Prostate gland (tissue), 2 donors: ENCODE results near the gene NME4. TPM values are rescaled to one million over a fixed set of nuclear protein-coding genes. Genes with fewer than 3 reads are reported as not detected.

Source experiments
- DNase-seq: peaks from one replicate; pipeline ENCODE4 v3.0.0-alpha.2; 2019; ENCODE audit warnings: low spot score
- H3K27ac ChIP-seq, 2 donors: fragments of 200-600 bp; sonication (generic); 2 replicates each; pipeline ENCODE4 v1.5.1; 2017 to 2019
- H3K27me3 ChIP-seq: fragments of 200-600 bp; sonication (generic); replicated peaks from 2 replicates; pipeline ENCODE4 v1.5.1; 2019; ENCODE audit not compliant: insufficient read depth
- H3K36me3 ChIP-seq, 2 donors: fragments of 200-600 bp; sonication (generic); 1 replicate in 1 of 2; 2 replicates in 1 of 2; pipeline versions ENCODE4 v1.5.1 to v1.8.1; 2017 to 2019
- H3K4me1 ChIP-seq: fragments of 200-600 bp; sonication (generic); replicated peaks from 2 replicates; pipeline ENCODE4 v1.5.1; 2019
- H3K4me3 ChIP-seq, 2 donors: fragments of 200-600 bp; sonication (generic); 2 replicates each; pipeline ENCODE4 v1.5.1; 2017 to 2019
- H3K9me3 ChIP-seq: fragments of 200-600 bp; sonication (generic); 2 replicates; pipeline ENCODE4 v1.5.1; 2017
- POLR2A ChIP-seq: fragments of 450-650 bp; IDR thresholded peaks from one replicate; pipeline ENCODE4 v1.6.1; 2016; ENCODE audit warnings: antibody characterized with exemption, mild to moderate bottlenecking
- POLR2AphosphoS5 ChIP-seq: sonication (generic); formaldehyde crosslinking; IDR thresholded peaks from one replicate; pipeline ENCODE4 v1.6.1; 2017; ENCODE audit warnings: antibody characterized with exemption
- WGBS: methylation state at CpG from one replicate; pipeline ENCODE4 v1.1.5; 2018; 5-methylcytosine and 5-hydroxymethylcytosine counted together
- intact Hi-C: fragments of 100-400 bp; cut with DNase I; formaldehyde crosslinking; loops from one replicate; pipeline ENCODE4 v1.14.2; 2022
- small RNA-seq, 2 donors: library from RNA; depleted of rRNA; stranded (forward); fragments of <200 nt; gene quantifications; one replicate each; pipeline ENCODE3, GENCODE V24; 2016
- total RNA-seq, 2 donors: library from RNA; depleted of rRNA; stranded (reverse); fragments of >200 nt; gene quantifications; one replicate each; pipeline ENCODE4 v1.1.0, GENCODE V29; 2016
- TF ChIP-seq, protein P1 (sequence below), 4 experiments: fragments of 200-600 bp in 2 of 4; fragments of 450-650 bp in 2 of 4; sonication (generic) in 2 of 4; IDR thresholded peaks; 1 replicate in 3 of 4; 2 replicates in 1 of 4; pipeline ENCODE4 v1.5.1; 2016 to 2019; ENCODE audit warnings: antibody characterized with exemption in 4 of 4, mild to moderate bottlenecking in 2 of 4, moderate library complexity in 2 of 4

Gene NME4
- total RNA-seq, 2 donors from 2014 or later, result 137 to 185 TPM

DNA sequence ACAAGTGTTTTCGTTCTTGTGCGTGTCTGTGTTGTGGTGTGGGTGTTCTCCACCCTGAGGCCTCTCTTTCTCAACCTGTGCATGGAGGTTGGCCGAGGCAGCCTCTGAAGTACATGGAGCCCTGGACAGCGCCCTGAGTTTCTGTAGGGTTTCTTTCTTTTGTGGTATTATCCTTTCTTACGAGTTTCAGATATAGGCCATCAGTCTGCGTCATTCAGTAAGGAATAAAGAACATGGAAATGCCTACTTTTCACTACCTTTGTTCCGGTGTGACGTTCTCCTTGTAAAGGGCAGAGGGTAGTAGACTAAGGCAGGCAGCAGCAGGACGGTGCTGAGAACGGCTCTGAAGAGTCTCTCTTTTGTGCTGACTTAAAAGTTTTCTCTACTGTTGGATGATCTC, 47.0 kb downstream of the NME4 start:
- no peak overlapping the region for H3K4me3 ChIP-seq
- H3K4me1 ChIP-seq, result no peaks in the 10 kb centered on the region
- intact Hi-C loops, result no loop called here
- 92% methylated on average over 10 of the region's 10 CpGs for WGBS
- no peaks in the 10 kb centered on the region for H3K36me3 ChIP-seq
- no peaks in the 10 kb centered on the region for H3K27me3 ChIP-seq
- TF ChIP-seq, protein P1, sequence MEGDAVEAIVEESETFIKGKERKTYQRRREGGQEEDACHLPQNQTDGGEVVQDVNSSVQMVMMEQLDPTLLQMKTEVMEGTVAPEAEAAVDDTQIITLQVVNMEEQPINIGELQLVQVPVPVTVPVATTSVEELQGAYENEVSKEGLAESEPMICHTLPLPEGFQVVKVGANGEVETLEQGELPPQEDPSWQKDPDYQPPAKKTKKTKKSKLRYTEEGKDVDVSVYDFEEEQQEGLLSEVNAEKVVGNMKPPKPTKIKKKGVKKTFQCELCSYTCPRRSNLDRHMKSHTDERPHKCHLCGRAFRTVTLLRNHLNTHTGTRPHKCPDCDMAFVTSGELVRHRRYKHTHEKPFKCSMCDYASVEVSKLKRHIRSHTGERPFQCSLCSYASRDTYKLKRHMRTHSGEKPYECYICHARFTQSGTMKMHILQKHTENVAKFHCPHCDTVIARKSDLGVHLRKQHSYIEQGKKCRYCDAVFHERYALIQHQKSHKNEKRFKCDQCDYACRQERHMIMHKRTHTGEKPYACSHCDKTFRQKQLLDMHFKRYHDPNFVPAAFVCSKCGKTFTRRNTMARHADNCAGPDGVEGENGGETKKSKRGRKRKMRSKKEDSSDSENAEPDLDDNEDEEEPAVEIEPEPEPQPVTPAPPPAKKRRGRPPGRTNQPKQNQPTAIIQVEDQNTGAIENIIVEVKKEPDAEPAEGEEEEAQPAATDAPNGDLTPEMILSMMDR (IDR thresholded peaks at IDR 0.05), result no peak
- TF ChIP-seq POLR2A (no peak), POLR2AphosphoS5 (no peak)
- DNase-seq, result no peak
- no peaks in the 10 kb centered on the region for H3K9me3 ChIP-seq
- no peak overlapping the region for H3K27ac ChIP-seq

DNA sequence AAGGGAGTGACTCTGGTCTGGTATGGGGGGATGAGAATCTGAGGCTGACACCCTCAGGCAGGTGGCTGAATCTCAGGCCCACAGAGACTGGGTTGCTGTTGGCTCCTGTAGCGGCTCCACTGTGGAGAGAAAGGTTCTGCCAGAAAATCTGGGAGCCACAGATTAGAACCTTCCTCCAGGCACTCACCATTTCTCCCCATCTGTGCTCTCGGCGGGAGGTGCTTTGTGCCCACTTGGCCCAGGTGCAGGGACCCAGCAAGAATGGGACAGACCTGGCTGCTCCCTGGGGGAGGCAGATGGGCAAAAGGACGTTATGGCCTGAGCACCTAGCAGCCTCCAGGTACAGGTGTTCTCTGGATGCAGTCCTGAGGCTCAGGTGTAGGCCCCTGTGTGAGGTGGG, 48.6 kb downstream of the NME4 start:
- H3K36me3 ChIP-seq, result no peaks in the 10 kb centered on the region
- H3K4me1 ChIP-seq, result no peaks in the 10 kb centered on the region
- no peaks in the 10 kb centered on the region for H3K9me3 ChIP-seq
- H3K27ac ChIP-seq, result no peak overlapping the region
- H3K4me3 ChIP-seq, result no peak overlapping the region
- no peaks in the 10 kb centered on the region for H3K27me3 ChIP-seq
- 77% methylated on average over 4 of the region's 4 CpGs for WGBS
- DNase-seq, result no peak
- TF ChIP-seq POLR2A (no peak), POLR2AphosphoS5 (no peak)
- TF ChIP-seq, protein P1 (IDR thresholded peaks at IDR 0.05), result no peak
- intact Hi-C loops, result no loop called here

Small RNA genes within 50 kb of the gene (small RNA-seq; reads per million reads assigned to genes)
- gene RF00019, result 0 reads per million in 2 donors

Other genes starting within 250 kb of the NME4 start
- not detected for gene HBZ, start 244.6 kb upstream of the NME4 start, total RNA-seq
- not detected for gene HBM, start 231.2 kb upstream of the NME4 start, total RNA-seq
- gene HBA2, start 224.3 kb upstream of the NME4 start, total RNA-seq, result 10 to 100 TPM in 1 of 2 donors, 1 to 10 TPM in 1; 7.4 to 15.5 TPM
- gene HBA1, start 220.5 kb upstream of the NME4 start, total RNA-seq, result 10 to 100 TPM in 1 of 2 donors, not detected in 1; 43.4 TPM
- gene HBQ1, start 216.7 kb upstream of the NME4 start, total RNA-seq, result not detected
- gene LUC7L, start 167.8 kb upstream of the NME4 start, total RNA-seq, result 100 to 1,000 TPM in 1 of 2 donors, 10 to 100 TPM in 1; 55.1 to 108 TPM
- 100 to 1,000 TPM in 1 of 2 donors, 10 to 100 TPM in 1; 83.8 to 114 TPM for gene FAM234A, start 162.4 kb upstream of the NME4 start, total RNA-seq
- gene RGS11, start 121.3 kb upstream of the NME4 start, total RNA-seq, result 1 to 10 TPM; 2.3 to 5.9 TPM
- gene ARHGDIG, start 116.6 kb upstream of the NME4 start, total RNA-seq, result 1 to 10 TPM in 1 of 2 donors, under 1 TPM in 1; 0.41 to 7.0 TPM
- 1 to 10 TPM in 1 of 2 donors, not detected in 1; 2.1 TPM for gene PDIA2, start 114.0 kb upstream of the NME4 start, total RNA-seq
- 10 to 100 TPM; 31.2 to 35.2 TPM for gene AXIN1, start 44.5 kb upstream of the NME4 start, total RNA-seq
- gene MRPL28, start 26.7 kb upstream of the NME4 start, total RNA-seq, result 10 to 100 TPM; 83.4 to 84.3 TPM
- gene PGAP6, start 15.2 kb upstream of the NME4 start, total RNA-seq, result 100 to 1,000 TPM in 1 of 2 donors, 10 to 100 TPM in 1; 36.8 to 207 TPM
- 10 to 100 TPM; 23.7 to 38.5 TPM for gene DECR2, start 4.7 kb downstream of the NME4 start, total RNA-seq
- gene RAB11FIP3, start 28.4 kb downstream of the NME4 start, total RNA-seq, result 10 to 100 TPM; 33.2 to 93.2 TPM
- 10 to 100 TPM; 59.7 to 80.7 TPM for gene CAPN15, start 130.5 kb downstream of the NME4 start, total RNA-seq
- gene PRR35, start 163.2 kb downstream of the NME4 start, total RNA-seq, result 1 to 10 TPM in 1 of 2 donors, not detected in 1; 5.1 TPM
- 1 to 10 TPM; 2.9 to 6.2 TPM for gene NHLRC4, start 169.8 kb downstream of the NME4 start, total RNA-seq
- gene PIGQ, start 172.8 kb downstream of the NME4 start, total RNA-seq, result 10 to 100 TPM; 70.1 to 85.8 TPM
- gene RAB40C, start 192.9 kb downstream of the NME4 start, total RNA-seq, result 10 to 100 TPM; 41.8 to 68.0 TPM
- gene WFIKKN1, start 233.8 kb downstream of the NME4 start, total RNA-seq, result 1 to 10 TPM; 1.5 to 1.9 TPM
- 100 to 1,000 TPM; 179 to 207 TPM for gene METTL26, start 239.1 kb downstream of the NME4 start, total RNA-seq
- 10 to 100 TPM; 59.5 to 61.6 TPM for gene MCRIP2, start 244.6 kb downstream of the NME4 start, total RNA-seq